GM18502 (cell line): ENCODE results near the gene CDHR2.

Experiments used
- ATAC-seq: cut with Tn5 transposase; IDR thresholded peaks from one replicate; pipeline ENCODE4 v1.9.1; 2021; ENCODE audit warnings: mild to moderate bottlenecking; ENCODE audit not compliant: unreplicated experiment, poor library complexity

The CDHR2 gene

GRCh38 chr5:176548967-176549444 lies at the start of gene CDHR2:
Gene CDHR2 (plus strand): TSS chr5:176549342. CDS start chr5:176565353, 16,011 bp downstream.
- ATAC-seq = no peak

- no peak for ATAC-seq
Measured at GRCh38 chr5:176500511-176500910, 48.6 kb upstream of the CDHR2 start.

GRCh38 chr5:176501333-176501732 lies 47.8 kb upstream of the CDHR2 start:
- no peak for ATAC-seq

DNA sequence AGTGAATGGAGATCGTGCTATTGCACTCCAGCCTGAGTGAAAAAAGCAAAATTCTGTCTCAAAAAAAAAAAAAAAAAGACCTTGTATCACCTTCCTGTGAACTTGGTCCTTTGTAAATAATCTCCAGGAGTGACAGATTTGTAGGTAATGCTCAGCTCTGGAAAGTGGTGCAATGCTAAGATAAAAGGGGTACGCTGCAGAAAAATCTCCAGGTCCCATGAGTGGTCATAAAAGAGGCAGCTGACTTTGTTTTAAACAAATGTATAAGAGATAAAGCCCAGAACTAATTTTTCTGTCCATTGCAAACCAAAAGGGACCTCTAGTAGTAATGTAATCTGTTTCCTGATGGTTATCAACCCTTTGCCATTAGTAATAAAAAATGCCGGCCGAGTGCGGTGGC lies 45.6 kb upstream of the CDHR2 start:
- no peak for ATAC-seq

GRCh38 chr5:176507911-176508310 lies 41.2 kb upstream of the CDHR2 start:
- ATAC-seq = no peak

DNA sequence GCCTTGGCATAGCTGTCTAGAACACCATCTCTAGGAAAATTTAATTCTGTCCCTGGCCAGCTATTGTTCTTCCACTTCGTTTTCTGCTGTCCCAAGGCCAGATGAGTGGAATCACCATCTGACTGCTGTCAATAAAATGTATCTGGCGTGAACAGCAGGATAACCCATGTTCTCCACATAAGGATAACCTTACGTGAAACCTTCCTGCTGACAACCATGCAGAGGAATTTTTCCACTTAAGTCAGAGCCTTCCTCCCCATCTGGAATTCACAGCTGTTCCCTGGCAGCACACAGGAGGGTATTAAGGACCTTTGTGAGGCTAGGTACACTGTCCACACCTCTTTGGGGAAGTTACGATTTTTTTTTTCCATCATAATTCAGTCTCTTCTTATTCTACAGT lies 40.5 kb upstream of the CDHR2 start:
- ATAC-seq = no peak

DNA sequence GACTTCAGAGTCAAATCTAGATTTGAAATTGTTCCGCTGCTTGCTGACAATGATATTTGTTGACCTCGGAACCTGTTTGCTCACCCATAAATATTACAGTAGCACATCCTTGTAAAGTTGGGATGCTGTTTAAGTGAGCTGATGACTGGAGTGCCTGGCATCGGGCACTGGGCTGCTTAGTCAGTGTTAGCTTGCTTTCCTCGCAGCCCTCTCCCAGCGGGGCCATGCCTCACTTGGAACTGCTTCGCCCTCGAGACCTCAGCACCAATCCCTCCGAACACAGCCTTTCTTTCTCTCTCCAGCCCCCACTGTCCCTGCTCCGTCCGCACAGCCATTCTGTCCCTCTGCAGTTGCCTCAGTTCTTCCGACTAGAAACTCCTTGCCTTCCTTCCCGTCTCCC lies 35.4 kb upstream of the CDHR2 start:
- ATAC-seq = no peak

DNA sequence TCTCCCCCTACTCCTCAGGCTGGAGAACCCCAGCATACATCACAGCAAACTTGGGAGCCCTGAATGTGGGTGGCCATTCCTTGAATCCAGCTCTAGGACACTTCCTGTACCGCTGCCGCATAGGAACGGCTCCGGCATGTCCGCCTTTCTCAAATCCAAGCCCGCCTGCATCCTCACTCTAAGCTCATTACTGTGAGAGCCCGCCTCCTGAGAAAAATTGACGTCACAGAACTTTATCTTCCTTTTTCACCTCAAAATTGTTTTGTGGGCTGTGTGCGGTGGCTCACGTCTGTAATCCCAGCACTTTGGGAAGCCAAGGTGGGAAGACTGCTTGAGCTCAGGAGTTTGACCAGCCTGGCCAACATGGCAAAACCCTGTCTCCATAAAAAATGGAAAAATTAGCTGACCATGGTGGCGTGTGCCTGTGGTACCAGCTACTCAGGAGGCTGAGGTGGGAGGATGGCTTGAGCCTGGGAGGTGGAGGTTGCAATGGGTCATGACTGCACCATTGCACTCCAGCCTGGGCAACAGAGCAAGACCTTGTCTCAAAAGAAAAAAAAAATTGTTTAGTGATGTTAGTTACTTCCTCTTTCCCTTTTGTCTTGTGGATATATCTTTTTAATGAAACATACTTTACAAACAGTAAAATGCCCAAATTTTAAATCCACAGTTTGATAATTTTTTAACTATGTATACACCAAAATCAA lies 34.7 kb upstream of the CDHR2 start:
- ATAC-seq = no peak

- no peak for ATAC-seq
Measured at GRCh38 chr5:176515396-176515795, 33.7 kb upstream of the CDHR2 start.

DNA sequence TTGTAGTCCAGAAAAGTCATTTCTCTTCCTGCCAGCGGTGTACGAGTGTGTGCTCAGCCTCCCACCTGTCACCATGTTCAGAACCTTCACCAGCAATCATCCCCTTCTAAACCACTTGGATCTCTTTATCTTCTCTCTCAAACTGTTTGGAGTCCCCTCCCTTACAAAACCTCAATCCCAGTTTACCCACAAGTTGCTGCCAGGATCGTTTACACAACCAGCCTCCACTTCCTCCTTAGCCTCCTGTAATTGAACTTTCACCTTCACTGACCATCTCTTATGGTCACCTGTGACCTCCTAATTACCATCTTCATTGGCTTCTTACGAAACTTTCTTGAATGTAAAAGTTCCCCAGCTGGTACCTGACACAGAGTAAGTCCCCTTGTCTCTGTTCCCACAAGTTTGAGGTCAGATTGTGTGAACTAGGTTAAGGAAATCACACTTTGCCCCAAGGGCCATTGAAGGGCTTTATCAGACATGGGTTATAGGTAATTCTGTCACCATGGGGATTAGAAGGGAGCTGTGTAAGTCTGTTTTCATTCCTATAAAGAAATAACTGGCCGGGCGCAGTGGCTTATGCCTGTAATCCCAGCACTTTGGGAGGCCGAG lies 32.0 kb upstream of the CDHR2 start:
- no peak for ATAC-seq

- no peak for ATAC-seq
Measured at GRCh38 chr5:176519810-176520720, 29.1 kb upstream of the CDHR2 start.

DNA sequence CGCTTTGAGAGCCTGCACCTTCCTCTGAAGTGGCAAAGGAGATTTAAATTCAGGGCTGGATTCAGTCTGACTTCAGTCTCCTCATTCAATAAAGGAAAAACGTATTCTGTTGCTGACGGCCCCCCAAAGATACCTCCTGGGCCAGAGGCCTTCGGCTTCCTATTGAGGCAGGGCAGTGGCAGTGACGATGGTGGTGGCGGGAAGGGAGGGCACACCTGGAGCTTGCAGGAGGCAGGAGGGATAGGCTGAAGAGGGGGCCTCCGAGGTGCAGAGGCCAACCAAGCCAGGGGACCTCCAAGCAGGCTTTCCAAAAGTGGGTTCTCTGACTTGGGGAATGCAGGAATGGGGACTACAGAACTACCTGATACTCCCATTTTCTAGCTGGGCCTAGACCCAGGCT lies 27.9 kb upstream of the CDHR2 start:
- ATAC-seq = no peak

DNA sequence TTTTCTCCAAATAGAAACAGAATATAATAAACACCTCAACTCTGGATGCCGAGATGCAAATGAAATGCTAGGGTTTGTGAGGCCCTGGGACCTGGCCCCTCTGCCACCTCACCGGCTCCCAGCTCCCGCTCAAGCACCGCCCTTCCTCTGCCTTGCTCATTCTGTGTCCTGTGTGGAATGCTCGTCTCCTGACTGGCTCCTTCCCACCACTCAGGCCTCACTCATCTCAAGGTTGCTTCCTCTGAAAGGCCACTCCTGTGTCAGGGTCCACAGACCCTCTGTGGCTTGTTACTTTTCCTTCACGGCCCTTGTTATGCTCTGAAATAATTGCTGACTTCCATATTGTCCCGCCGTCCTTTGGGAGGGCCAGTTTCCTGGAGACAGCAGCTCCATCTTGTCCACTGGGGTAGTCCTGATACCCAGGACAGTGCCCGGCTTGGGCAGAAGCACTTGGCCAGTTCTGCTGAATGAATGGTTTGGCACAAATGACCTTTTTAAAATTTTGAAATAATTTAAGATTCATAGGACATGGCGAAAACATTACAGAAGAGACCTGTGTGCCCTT lies 27.4 kb upstream of the CDHR2 start:
- ATAC-seq = no peak

DNA sequence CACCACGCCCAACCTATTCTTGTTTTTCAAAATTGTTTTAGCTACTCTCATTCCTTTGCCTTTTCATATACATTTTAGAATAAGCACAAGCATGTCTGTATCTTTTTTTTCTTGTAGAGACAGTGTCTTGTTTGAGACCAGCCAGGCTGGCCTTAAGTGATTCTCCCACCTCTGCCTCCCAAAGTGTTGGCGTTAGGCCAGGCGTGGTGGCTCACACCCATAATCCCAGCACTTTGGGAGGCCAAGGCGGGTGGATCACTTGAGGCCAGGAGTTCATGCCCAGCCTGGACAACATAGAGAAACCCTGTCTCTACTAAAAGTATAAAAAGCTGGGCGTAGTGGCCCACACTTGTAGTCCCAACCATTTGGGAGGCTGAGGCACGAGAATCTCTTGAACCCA lies 25.0 kb upstream of the CDHR2 start:
- no peak for ATAC-seq

DNA sequence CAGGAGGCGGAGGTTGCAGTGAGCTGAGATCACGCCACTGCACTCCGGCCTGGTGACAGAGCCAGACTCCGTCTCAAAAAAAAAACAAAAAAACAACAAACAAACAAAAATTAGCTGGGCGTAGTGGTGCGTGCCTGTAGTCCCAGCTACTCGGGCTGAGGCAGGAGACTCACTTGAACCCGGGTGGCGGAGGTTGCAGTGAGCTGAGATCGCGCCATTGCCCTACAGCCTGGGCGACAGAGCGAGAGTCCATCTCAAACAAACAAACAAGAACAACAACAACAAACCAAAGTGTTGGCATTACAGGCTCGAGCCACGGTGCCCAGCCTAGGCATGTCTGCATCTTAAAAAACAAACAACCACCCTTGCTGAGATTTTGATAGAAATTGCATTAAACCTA lies 24.2 kb upstream of the CDHR2 start:
- ATAC-seq = no peak

- no peak for ATAC-seq
Measured at GRCh38 chr5:176525677-176526076, 23.5 kb upstream of the CDHR2 start.

DNA sequence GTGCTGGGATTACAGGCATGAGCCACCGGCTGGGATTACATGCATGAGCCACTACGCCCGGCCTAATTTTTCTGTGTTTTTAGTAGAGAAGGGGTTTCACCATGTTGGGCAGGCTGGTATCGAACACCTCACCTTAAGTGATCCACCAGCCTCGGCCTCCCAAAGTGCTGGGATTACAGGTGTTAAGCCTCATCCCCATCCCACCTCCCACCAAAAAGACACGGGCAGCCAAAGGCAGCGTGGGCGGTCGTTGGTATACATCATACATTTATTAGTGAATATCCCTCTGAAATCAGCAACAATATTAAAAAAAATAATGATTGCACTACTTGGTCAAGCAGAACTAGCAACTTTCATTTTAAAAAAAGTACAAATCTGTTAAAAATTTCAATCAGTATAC lies 22.7 kb upstream of the CDHR2 start:
- ATAC-seq = no peak

DNA sequence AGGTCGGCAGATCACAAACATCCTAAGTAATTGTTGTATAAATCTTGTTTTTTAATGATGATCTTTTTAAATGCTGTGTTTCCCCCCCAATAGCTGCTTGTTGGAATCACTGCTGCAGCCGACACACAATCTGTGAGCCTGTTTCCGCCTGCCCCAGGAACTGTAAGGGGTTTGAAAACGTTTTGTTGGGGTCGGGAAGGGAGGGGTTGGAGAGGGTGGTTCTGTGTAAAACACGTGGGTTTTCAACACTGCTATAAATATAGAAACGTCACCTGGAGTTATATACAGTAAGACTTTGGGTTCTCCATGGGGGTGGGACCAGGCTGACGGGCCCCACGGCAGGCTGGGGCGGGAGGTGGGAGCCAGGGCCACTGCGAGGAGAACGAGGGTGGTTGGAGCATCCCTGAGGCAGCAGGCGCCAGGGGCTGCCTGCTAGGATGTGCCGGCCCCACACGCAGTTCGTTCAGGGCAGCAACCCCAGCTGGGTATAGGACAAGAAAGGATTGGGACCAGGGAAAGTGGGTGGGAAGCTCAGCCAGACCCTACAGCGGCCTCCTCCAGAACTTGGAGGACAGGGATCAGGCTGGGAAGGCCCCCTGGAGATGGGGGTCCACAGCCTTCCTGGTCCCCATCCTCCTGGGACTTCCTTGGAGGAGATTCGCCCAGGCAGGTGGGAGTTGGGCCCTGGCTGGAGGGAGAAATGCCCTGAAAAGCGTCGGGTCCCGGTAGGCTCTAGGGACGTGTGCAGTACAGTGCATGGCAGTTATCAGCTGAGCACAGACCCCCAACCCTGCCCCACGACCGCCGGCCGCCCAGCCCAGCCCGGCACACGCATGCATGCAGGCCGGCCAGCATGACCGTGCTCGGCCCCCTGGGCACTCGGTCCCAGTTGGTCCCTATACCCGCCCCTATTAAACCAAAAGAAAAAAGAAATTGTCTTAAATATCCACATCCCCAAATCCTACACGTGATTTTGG lies 21.6 kb upstream of the CDHR2 start:
- ATAC-seq = no peak

GRCh38 chr5:176528301-176528700 lies 20.8 kb upstream of the CDHR2 start:
- no peak for ATAC-seq

- ATAC-seq = no peak
Measured at GRCh38 chr5:176528761-176529115, 20.4 kb upstream of the CDHR2 start.
